Activated CD8-positive, alpha-beta memory T cell treated with anti-CD3 and anti-CD28 coated beads, Interleukin-2, amount 50 U/mL, for 4 hours (primary cell): ENCODE measurements around the gene ADISSP.

ENCODE experiments used
- DNase-seq: peaks from one replicate; pipeline ENCODE4 v3.0.0-alpha.2; 2020

The ADISSP gene

DNA sequence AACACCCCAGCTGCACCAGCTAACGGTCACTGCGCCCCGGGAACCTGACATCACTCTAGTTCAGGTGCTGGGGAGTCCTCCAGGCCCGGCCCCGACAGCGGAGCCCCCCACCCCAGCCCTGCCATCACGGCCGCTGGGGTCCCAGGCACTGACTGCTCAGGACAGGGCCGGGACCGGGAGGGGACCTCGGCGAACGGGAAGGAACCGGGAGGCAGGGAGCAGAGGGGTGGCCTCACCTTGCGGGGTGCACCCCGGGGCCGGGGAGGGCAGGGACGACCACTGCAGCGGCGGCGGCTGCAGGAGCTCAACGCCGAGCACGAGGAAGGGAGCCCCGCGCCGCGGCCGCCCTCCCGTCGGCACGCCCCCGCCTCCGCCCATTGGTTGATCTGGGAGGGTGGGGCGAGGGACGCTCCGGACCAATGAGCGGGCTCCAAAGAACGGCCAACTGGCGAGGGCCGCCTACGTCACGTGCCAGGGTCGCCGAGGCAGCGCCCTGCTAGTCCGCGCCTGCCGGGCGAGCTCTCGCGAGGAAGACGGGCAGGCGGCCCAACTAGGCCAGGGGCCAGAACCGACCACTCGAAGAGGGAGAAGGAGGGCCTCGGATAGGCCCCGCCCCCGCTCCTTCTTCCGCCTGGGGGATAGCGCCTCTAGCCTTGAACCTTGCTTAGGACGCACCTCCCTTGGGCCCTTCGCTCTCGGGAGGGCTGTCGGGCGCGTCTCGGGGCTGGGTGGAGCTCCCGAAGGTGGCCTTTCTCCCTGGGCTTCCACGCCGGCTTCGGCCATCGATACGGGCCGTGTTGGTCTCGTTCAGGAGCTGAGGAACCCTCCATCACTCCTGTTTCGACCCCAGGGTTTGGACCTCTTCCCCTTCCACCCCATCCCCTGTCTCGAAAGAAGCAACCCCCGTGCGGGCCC lies at the start of gene ADISSP:
ADISSP (minus strand) TSS at position 327 of the 915 bp plus-strand sequence. CDS start 7,653 bp downstream, outside the sequence.
- peak; percentile 96 for DNase-seq

DNA sequence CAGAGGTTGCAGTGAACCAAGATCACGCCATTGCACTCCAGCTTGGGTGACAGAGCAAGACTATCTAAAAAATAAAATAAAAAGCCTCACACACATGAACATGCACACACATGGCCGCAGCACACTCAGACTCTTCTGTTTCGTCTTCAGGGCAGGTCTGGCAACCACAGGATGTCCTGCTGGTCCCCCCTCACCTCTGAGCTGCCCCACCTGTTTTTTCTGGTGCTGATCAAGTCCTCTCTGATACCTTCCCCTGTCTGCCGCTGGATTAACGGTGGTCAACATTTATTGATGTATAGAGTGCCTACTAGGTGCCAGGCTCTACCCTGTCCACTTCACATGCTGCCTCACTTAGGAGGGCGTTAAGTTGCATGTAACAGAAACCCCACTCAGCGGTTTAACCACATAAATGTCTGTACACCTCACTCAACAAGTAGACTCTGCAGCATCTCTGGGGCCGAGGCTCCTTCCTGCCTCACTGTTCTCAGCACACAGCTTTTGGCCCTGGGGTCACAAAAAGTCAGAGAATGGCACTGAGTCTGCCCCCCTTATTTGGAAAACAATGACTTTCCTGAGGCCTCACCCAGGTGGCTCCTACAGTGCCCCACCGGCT lies 48.3 kb upstream of the ADISSP start:
- peak; percentile 50 for DNase-seq

DNA sequence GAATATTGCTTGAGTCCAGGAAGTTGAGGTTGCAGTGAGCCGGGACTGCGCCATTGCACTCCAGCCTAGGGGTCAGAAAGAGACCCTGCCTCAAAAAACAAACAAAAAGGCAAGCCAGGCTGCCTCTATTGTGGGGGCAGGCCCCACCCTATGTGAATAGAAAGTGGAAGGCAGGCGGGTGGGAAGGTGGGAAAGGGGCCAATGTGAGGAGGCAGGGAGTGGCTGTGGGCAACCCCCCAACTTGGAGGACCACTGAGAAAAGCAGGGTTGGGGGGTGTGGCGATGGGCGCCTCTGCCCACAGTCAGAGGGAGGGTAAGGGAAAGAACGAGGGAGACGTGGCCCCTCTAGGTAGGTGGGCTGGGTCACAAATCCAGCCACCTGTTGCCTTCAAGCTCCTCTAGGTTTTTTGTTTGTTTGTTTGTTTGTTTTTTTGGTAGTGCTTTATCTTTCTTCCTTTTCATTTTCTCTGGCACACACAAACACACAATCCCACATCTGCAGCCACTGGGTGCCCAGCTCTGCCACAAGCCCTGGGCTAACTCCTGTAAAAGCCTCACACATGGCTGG lies 47.5 kb upstream of the ADISSP start:
- no peak for DNase-seq

DNA sequence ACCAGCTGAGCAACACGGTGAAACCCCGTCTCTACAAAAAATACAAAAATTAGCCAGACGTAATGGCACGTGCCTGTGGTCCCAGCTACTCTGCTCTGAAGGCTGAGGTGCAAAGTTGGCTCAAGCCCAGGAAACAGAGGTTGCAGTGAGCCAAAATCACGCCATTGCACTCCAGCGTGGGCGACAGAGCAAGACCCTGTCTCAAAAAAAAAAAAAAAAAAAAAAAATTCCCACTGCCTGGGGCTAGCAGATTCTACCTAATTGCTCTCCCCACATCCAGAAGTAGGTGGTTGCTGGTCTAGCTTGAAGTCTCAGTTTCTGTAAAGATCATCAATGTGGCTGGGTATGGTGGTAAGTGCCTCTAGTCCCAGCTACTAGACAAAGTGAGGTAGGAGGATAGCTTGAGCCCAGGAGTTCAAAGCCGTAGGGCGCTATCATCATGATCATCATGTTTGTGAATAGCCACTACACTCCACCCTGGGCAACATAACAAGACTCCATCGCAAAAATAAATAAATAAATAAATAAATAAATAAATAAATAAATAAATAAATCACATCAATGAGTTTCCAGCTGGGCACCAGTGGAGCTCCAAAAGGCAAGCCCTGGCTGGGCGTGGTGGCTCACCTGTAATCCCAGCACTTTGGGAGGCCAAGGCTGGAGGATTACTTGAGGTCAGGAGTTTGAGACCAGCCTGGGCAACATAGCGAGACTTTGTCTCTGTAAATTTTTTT lies 46.5 kb upstream of the ADISSP start:
- no peak for DNase-seq

DNA sequence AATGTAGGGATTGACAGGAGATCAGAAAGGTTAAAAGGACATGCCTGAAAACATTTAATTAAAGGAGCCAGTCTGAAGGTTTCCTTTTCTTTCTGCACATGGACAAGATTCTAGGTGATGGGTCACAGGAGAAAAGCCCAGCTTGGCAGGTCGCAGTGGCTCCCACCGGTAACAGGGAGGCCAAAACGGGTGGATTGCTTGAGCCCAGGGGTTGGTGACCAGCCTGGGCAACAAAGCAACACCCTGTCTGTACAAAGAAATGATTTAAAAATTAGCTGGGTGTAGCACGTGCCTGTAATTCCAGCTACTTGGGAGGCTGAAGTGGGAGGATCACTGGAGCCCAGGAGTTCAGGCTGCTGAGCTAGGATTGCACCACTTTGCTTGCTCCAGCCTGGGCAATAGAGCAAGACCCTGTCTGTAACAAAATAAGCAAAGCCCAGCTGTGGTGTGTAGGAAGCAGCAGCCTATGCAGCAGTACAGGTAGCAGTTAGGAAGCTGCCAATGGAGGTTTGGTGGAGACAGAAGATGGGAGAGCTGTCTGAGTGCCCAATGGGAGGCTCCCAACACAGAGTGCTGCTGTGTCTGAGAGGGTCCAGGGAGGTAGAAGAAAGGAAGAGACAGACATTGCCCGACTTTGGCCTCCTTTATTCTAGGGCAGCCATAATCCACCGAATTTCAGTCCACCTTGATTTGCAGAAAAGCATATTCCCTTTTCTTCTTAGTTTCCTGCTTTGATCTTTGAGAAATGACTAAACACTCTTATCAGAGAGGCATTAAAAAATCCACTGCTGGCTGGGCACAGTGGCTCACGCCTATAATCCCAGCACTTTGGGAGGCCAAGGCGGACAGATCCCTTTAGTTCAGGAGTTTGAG lies 45.7 kb upstream of the ADISSP start:
- no peak for DNase-seq

DNA sequence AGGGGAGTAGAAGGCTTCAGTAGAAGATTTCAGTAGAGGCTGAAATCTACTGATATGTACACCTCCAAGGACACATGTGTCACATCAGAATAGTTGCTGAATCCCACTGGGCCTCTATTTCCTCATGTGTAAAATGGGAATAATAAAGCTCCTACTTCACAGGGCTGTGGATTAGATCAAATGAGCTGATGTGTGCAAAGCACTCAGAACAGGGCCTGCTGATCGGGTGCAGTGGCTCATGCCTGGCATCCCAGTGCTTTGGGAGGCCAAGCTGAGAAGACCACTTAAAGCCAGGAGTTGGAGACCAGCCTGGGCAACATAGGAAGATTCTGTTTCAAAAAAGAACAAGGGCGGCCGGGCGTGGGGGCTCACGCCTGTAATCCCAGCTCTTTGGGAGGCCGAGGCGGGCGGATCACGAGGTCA lies 44.7 kb upstream of the ADISSP start:
- no peak for DNase-seq

DNA sequence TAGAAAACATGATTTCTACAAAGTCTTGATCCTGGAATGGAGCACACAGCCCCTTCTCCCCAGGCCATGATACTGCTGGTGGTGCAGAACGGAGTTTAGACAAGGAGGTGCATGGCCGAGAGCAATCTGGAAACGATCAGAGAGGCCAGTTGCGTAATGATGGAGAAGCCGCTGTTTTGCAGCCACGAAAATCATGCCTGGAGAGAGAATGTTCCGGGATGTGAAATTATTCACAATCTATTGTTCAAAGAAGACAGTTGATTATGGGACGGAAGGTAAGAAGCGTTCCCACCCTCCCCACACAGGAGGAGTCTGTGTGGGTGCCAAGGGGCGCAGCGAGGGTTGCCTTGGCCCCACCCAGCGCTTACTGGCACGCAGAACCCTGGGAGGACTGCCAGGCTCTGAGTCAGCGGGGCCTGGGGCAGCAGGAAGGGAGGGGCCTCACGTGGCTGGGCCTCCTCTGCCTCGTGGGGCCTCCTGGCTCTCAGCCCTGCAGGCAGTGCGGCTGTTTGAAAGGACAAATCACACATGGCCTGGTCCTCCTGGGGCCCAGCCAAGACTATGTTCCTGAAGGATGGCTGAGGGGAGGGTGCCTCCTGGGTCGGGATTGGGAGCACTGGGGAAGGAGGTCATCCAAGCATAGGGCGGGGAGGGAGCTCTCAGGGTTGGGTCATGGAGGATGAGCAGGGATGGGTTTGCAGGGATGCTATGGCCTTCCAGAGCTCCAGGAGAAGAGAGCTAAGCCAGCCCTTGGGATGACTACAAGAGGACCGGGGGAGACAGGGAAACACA lies 44.1 kb upstream of the ADISSP start:
- DNase-seq = peak; percentile 93

DNA sequence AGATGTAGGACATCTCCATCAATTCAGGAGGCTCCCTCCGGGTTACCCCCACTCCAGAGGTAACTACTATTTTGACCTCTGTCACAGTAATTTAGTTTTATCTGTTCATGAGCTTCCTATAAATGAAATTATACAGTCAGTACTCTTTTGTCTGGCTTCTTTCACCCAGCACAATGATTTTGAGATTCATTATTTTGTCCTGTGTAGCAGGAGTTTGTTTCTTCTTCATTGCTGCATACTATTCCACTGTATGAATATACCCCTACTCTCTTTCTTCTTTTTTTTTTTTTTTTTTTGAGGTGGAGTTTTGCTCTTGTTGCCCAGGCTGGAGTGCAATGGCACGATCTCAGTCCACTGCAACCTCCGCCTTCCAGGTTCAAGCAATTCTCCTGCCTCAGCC lies 41.0 kb upstream of the ADISSP start:
- no peak for DNase-seq

DNA sequence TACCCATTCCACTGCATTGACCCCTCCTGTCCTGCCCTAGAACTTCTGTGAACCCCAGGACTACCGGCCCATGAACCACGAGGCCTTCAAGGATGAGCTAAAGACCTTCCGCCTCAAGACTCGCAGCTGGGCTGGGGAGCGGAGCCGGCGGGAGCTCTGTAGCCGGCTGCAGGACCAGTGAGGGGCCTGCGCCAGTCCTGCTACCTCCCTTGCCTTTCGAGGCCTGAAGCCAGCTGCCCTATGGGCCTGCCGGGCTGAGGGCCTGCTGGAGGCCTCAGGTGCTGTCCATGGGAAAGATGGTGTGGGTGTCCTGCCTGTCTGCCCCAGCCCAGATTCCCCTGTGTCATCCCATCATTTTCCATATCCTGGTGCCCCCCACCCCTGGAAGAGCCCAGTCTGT lies 37.2 kb upstream of the ADISSP start:
- no peak for DNase-seq

DNA sequence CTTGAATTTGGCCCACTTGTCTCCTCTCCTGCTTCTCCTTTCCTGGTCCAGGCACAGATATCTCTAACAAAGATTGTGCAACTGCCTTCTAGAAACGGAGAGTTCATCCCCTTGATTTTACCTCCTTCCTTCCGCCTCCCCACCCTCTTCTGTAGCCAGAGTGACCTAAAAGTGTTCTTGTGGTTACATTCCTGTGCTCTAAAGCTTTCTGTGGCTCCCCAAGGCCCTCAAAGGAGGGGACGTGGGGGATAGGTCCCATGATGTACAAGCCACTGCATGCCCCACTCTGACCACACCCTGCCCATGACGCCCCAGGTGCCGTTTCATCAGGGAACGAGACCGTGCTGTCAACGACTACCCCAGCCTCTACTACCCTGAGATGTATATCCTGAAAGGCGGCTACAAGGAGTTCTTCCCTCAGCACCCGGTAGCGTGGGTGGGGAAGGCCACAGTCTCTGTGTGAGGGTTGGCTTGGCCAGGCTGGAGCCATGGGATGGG lies 36.8 kb upstream of the ADISSP start:
- no peak for DNase-seq

DNA sequence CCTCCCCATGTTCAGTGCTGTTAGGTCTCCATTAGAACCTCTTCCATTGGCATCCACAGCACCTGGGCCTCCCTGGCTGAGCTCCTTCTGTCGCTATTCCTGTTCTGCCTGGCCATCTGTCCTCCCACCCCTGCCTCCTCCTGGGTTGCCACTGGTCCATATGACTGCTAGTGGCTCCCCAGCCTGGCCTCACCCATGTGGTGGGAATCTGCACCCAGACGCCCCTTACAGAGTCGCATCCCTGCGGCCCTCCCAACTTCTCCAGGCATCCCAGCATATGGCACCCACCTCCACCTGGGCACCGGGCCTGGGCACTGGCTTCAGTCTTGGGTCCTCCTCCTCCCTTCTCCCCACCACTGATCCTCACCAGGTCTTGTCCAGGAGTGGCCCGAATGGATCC lies 36.3 kb upstream of the ADISSP start:
- DNase-seq = no peak

DNA sequence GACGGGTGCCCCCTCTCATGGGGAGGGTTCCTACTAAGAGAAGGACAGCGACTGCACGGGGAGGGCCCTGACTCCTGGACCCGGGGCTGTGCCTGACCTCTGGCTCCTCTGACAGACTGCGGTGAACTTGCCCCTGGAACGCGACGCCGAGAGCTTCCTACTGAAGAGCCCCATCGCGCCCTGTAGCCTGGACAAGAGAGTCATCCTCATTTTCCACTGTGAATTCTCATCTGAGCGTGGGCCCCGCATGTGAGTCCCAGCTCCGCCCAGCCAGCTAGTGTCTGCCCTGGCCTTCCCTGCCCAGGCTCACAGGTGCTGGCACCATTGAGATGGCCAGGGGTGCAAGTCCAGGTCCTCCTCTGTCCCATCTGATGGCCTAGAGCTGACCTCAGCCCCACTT lies 35.7 kb upstream of the ADISSP start:
- no peak for DNase-seq

DNA sequence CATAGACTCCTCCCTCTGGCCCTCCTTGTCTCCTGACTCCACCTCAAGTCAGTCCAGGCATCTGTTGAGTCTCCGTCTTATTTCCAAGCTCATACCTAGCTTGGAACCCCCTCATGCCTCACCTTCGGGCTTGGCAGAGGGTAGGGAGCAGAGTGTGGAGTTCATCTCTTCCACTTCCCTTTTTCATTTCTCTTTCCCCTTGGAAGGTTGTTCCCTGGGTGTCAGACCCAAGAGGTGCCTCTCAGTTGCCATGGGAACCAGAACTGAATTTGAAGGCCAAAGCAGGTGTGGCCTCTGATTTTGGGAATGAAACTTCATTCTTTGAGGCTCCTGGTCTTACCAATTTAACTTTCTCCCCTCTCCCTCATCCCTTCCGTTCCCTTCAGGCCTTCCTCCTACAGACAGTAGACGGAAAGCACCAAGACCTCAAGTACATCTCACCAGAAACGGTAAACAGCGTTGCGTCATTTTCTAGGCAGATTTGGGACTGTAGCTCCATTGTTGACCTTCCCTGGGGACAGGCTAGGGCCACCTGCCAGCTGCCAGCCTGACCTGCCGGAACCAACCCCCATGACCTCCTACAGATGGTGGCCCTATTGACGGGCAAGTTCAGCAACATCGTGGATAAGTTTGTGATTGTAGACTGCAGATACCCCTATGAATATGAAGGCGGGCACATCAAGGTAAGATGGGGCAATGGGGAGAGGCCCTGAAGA lies 35.1 kb upstream of the ADISSP start:
- no peak for DNase-seq

DNA sequence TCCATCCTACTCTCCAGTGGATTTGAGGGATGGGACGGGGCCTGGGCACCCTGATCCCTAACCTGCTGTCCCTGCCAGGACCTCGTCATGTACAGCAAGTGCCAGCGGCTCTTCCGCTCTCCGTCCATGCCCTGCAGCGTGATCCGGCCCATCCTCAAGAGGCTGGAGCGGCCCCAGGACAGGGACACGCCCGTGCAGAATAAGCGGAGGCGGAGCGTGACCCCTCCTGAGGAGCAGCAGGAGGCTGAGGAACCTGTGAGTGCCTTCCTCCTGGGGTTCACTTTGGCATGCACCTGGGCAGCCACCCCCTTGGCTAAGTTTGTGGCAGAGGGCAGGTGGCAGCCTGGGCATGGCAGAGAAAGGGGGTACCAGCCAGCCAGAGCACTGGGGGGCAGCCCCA lies 34.3 kb upstream of the ADISSP start:
- DNase-seq = no peak

DNA sequence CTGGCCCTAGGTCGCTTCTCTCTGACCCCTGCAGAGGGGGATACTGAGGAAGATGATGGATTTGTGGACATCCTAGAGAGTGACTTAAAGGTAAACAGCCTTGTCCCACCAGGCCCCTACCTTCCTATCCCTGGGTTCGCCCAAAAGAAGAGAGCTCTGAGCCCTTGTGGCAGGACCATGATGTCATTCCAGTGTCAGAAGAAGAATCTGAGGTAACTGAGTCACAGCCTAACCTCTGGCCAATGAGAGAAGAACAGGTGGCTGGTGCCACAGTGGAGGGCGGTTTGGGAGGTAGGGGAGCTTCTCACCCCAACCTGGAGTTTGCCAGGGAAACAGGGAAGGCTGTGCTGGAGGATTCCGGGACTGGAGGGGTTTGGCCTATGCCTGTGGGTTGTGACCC lies 33.7 kb upstream of the ADISSP start:
- DNase-seq = no peak

DNA sequence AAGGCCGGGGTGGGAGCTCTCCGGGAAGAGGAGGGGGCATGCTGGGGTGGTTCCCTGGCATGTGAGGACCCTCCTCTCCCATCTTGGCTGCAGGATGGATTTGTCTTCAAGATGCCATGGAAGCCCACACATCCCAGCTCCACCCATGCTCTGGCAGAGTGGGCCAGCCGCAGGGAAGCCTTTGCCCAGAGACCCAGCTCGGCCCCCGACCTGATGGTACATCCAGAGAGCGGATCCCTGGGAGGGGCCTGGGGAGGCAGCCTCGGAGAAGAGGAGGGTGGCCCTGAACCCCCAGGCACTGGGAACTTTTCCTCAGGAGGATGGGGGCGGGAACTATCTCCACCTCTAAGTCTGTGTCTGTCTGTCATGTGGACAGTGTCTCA lies 33.3 kb upstream of the ADISSP start:
- DNase-seq = no peak

DNA sequence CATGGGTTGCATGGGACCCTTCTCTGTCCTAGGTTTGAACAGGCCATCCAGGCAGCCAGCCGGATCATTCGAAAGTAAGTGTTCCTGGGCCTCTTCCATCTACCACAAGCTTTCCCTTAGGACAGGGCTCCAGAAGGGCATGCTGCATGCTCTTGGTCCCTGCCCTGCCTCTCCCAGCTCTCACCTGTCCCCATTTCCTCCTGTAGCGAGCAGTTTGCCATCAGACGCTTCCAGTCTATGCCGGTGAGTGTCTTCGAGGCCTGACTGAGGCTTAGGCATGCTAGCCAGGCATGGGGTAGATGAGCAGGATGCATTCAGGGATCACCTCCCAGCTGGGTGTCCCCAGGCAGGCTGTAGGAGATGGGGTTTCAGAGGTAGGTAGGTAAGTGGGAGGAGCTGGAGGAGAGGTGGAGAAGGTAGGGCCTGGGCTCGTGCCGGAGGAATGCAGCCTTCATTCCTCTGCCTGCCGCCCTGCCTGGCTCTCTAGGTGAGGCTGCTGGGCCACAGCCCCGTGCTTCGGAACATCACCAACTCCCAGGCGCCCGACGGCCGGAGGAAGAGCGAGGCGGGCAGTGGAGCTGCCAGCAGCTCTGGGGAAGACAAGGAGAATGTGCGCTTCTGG lies 32.8 kb upstream of the ADISSP start:
- no peak for DNase-seq

DNA sequence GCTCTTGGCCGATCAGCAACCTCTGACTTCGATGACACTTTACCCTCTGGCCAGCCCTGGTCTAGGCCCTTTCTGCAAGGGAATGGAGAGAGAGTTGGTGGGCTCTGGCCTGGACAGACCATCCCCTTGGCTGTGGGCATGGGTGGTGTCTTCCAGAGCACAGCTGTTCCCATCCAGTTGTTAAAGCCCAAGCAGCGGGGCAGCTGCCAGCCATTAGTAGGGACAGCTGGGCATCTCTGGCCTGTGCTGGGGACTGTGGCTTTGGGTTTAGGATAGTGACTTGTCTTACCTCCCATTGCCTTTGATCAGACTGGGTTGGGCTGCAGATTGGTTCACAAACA lies 31.3 kb upstream of the ADISSP start:
- DNase-seq = no peak

DNA sequence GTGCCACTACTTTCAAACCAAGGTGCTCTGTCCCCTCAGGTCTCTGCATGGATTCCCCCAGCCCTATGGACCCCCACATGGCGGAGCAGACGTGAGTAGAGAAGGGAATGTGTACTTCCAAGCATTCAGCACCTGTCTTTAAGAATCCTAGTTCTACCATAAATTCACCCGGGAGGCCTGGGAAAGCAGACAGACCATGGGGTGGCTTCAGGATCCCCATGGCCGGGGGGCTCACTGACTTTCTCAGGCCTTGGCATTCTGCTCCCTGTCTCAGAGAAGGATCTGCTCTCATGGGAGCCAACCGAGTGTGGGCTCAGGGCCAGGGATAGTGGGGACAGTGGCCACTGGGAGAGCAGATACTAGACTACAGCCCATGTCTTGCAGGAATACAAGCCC lies 30.8 kb upstream of the ADISSP start:
- no peak for DNase-seq
